ENCODE measurements around the gene LCN6.

LCN6 gene

GRCh38 chr9:136741883-136742571 is 6.3 kb downstream of the LCN6 start:
- no peak for DNase-seq

- DNase-seq = no peak
These were observed 7.1 kb downstream of the LCN6 start for GRCh38 chr9:136740971-136741882.

DNA sequence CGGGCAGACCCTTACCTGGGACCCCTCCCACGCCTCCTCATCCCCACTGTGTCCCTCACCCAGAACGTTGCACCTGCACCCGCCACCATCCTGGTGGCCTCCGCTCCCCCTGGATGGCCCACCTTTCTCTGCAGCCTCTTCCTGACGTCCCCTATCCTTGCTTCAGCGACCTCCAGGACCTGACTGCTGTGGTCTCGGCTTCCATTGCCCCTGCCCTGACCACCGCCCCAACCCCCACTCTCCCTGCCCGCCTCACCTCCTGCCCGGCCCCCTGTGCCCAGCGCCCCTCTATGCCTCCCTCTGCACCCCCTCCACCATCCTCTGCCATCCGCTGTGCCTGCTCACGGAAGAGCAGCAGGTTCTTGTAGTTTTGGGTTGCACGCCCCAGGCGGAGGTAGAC is 7.8 kb downstream of the LCN6 start:
- DNase-seq = no peak

- no peak for DNase-seq
These were observed 8.3 kb downstream of the LCN6 start for GRCh38 chr9:136740069-136740468.

- DNase-seq = no peak
These were observed 8.8 kb downstream of the LCN6 start for GRCh38 chr9:136739509-136739908.

DNA sequence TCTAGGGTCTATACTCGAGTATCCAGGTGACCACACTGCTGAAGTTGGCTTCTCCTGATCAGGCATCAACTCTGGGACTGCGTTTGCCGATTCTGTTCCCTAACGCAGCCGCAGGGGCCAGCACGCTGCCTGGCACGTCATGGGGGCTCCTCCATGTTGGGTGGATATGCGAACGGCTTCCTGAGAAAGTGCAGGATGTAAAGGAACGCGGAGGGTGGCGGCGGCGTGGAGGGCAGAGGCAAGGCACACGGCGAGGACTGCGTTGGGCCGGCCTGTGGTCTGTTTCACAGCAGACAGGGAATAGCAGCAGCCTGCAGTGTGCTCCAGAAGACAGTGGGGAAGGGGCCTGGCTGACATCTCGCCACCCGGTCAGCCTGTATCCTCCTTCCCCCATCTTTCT is 9.4 kb downstream of the LCN6 start:
- DNase-seq = no peak

GRCh38 chr9:136735812-136736480 is 12.4 kb downstream of the LCN6 start:
- no peak for DNase-seq

DNA sequence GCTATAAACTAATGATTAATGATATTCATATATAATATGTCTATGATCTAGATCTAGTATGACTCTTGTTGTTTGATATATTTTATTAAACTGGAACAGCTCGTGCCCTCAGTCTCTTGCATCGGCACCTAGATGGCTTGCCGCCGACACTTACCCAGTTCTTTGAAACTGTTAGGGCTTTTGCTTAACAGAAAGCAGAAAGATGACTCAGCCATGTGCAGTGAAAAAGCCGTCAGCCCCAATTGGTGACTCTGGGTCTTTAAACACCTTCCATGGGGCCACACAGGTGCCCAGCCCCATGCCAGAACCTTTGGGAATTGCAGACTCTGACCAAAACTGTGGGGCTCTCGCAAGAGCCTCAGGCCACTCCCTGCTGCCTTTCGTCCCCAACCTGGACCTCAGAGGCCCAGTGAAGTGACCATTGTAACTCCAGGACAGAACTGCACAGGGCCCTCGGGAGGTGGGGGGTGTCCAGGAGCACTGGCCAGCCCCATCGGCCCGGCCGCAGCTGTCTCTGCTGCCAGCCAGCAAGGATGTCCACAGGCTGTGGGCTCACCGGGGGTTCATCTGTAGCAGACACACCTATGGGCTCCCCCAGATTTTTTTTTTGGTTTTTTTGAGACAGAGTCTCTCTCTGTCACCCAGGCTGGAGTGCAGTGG is 13.4 kb downstream of the LCN6 start:
- DNase-seq = no peak

- DNase-seq = no peak
These were observed 14.7 kb downstream of the LCN6 start for GRCh38 chr9:136733611-136734010.

- DNase-seq = no peak
These were observed 15.7 kb downstream of the LCN6 start for GRCh38 chr9:136732444-136733178.

GRCh38 chr9:136729926-136730325 is 18.4 kb downstream of the LCN6 start:
- no peak for DNase-seq

- DNase-seq = no peak
These were observed 19.2 kb downstream of the LCN6 start for GRCh38 chr9:136729144-136729543.

- no peak for DNase-seq
These were observed 19.7 kb downstream of the LCN6 start for GRCh38 chr9:136728548-136729123.

DNA sequence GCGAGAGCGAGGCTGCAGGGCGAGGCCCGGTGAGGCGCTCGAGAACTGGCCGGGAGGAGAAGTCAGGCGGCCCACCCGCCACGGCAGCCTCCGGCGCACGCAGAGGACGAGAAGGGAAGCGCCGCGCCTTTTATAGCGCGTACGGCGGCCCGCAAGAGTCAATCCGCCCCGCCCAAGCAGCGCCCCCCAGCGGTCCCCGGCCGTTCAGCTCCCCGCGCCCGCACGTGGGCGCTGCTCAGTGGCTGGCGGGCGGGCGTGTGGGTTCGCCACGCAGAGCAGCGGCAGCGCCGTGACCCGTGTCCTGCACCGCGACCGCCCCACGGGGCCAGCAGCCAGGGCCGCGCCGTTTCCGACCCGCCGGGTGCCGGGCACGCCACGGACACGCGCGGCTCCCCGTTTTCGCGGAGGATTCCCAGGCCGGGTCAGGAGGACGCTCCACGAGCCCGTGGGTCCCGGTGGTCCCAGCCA is 20.2 kb downstream of the LCN6 start:
- DNase-seq = peak; percentile 69

GRCh38 chr9:136726631-136727191 is 21.6 kb downstream of the LCN6 start:
- no peak for DNase-seq

DNA sequence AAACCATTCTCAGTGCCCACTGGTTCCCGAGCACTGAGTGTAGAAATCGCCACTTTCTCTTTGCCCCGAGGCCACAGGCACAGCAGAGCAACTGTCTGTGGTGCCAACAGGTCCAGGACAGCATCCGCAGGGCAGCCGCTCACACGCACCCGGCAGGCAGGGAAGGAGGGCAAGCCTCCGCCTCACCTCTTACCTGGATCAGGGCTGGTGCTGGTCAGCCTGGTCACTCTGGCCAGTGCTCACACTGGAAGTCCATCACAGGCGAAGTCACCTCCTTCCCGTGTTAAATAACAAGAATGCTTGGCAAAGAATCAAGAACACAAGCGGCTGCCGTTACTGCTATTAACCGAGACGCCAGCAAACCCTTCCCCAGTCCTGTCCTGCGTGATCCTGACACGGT is 22.2 kb downstream of the LCN6 start:
- DNase-seq = no peak

DNA sequence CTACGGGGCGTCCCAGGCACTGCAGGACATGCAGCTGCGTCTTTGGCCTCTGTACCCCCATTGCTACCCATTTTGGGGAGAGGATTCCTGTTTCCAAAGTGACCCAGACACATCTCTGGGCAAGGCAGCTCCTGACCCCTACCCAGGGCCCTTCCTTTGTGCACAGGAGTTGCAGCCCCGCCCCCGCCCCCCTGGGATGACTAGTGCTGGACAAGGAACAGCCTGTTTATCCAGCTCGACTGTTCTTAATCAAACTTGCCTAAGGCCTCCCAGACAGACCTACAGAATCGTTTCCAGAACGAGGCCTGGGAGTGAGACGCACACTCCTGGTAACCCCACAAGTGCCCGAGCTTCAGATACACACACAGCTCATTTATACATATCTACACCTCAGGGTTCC is 22.7 kb downstream of the LCN6 start:
- DNase-seq = no peak

DNA sequence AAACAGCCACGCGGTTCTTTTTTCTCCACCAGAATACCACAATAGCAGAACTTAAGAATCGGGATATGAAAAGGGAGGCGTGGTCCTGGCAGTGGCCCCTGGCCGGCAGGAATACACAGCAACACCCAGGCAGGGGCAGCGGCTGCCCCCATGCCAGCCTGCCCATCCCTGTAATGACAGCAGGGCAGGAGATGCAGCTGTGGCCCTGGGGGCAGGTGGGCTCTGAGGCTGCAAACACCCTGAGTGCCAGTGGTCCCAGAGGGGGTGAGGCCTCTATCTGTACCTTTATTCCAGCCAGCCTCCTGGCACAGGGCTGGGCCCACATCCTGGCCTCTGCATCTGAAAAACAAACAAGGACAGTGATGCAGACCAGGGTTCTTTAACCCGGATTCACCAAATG is 23.6 kb downstream of the LCN6 start:
- DNase-seq = no peak

DNA sequence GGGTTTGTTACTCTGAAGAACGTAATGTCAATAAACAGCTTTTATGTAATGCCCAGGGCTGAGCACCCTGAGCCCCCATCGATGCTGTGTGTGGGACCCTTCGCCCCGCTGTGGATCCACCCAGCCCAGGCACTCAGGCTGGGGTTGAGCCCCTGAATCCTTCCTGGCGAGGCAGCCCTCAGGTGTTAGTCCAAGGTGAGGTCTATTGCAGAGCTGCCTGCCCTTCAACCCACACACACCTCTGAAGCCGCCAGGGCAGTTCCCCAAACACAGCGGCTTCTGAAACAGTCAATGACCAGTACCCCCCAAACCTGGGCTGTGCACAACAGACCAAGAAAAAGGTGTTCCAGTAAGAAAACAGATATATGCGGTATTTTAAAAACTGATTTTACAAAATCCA is 24.3 kb downstream of the LCN6 start:
- DNase-seq = no peak

GRCh38 chr9:136723362-136723976 is 24.9 kb downstream of the LCN6 start:
- no peak for DNase-seq

DNA sequence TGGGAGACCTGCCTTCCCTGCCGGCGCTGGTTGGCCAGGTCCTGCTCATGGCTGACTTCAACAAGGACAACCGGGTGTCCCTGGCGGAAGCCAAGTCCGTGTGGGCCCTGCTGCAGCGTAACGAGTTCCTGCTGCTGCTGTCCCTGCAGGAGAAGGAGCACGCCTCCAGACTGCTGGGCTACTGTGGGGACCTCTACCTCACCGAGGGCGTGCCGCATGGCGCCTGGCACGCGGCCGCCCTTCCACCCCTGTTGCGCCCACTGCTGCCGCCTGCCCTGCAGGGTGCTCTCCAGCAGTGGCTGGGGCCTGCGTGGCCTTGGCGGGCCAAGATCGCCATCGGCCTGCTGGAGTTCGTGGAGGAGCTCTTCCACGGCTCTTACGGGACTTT is 25.4 kb downstream of the LCN6 start:
- no peak for DNase-seq
